PFSK-1 (cell line): ENCODE results near the gene WDFY3.

ENCODE experiments used
- FOXP2 ChIP-seq: optimal IDR thresholded peaks from 2 replicates; pipeline ENCODE3; 2011; ENCODE audit warnings: borderline replicate concordance, control low read depth, inconsistent platforms; ENCODE audit not compliant: insufficient read depth; ENCODE audit errors: extremely low read length, extremely low read depth
- POLR2AphosphoS5 ChIP-seq: IDR thresholded peaks from 2 replicates; pipeline ENCODE4 v1.6.1; 2012; ENCODE audit warnings: low read depth, mild to moderate bottlenecking, control low read depth, low read length, moderate library complexity
- REST ChIP-seq, 2 experiments: IDR thresholded peaks; 2 replicates each; pipeline versions ENCODE4 v1.6.1 to v1.8.0; 2011 to 2012; ENCODE audit warnings: low read depth in 2 of 2, low read length in 2 of 2, control low read depth in 1 of 2, inconsistent platforms in 1 of 2, mild to moderate bottlenecking in 1 of 2, moderate library complexity in 1 of 2; ENCODE audit not compliant: insufficient read depth in 1 of 2
- SIN3A ChIP-seq: IDR thresholded peaks from 2 replicates; pipeline ENCODE4 v1.6.1; 2012; ENCODE audit warnings: mild to moderate bottlenecking, low read length, moderate library complexity, borderline replicate concordance; ENCODE audit not compliant: insufficient read depth
- TAF1 ChIP-seq: IDR thresholded peaks from 2 replicates; pipeline ENCODE4 v1.6.1; 2012; ENCODE audit warnings: low read length, control low read depth, borderline replicate concordance; ENCODE audit not compliant: insufficient read depth

The WDFY3 gene

GRCh38 chr4:84899616-84900015, 66.9 kb downstream of the WDFY3 start:
- TF ChIP-seq POLR2AphosphoS5 (no peak), REST (IDR thresholded peaks at IDR 0.05; ENCODE audit: insufficient read depth in 1 of 2, low read depth in 2 of 2, low read length in 2 of 2) (no peak), TAF1 (no peak), SIN3A (no peak), FOXP2 (no peak)

GRCh38 chr4:84897516-84897915, 69.0 kb downstream of the WDFY3 start:
- TF ChIP-seq REST (IDR thresholded peaks at IDR 0.05; ENCODE audit: insufficient read depth in 1 of 2, low read depth in 2 of 2, low read length in 2 of 2) (no peak), SIN3A (no peak), TAF1 (no peak), POLR2AphosphoS5 (no peak)

DNA sequence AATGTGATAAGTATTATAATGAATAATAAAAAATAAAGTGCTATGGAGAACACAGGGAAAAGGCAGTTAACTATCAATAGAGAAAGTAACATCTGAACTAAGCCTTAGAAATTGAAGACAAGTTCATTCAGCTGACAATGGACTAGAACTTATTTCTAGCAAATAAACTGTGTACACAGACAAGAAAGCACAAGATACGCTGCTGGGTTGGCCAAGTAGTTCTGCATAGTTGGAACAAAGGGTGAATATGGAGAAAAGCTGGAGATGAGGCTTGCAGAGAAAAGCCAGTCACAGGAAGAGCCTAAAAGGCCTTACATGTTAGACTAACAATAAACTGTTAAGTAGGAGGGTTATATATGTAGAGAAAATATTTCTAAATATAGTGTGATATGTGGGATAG, 71.2 kb downstream of the WDFY3 start:
- TF ChIP-seq REST (IDR thresholded peaks at IDR 0.05; ENCODE audit: insufficient read depth in 1 of 2, low read depth in 2 of 2, low read length in 2 of 2) (no peak), FOXP2 (no peak), SIN3A (no peak), TAF1 (no peak), POLR2AphosphoS5 (no peak)

- no peak for TF ChIP-seq FOXP2
- TF ChIP-seq REST (IDR thresholded peaks at IDR 0.05; ENCODE audit: insufficient read depth in 1 of 2, low read depth in 2 of 2, low read length in 2 of 2), result no peak
- no peak for TF ChIP-seq SIN3A
- no peak for TF ChIP-seq POLR2AphosphoS5
- TF ChIP-seq TAF1, result no peak
These were observed 71.9 kb downstream of the WDFY3 start for GRCh38 chr4:84894621-84895020.

DNA sequence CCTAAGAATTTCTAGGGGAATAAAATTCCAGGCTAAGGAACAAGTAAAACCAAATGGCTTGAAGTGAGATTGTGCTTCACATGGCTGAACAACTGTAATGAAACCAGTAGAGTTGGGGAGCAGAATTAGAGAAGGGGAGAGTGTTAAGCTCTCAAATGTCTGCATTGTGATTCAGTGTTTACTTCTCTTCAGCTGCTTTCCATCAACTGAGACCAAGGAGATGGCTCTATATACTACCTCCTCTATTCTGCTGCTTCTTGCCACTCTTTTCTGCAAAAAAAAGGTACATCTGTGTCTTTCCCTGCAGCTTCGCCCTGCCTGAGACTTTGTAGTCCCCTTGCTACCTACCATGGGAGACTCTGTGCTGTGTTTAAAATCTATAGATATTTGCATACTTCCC, 73.5 kb downstream of the WDFY3 start:
- no peak for TF ChIP-seq TAF1
- TF ChIP-seq SIN3A, result no peak
- TF ChIP-seq POLR2AphosphoS5, result no peak
- no peak for TF ChIP-seq FOXP2
- no peak for TF ChIP-seq REST (IDR thresholded peaks at IDR 0.05; ENCODE audit: insufficient read depth in 1 of 2, low read depth in 2 of 2, low read length in 2 of 2)
